HG02973 (cell line): Measurements from ENCODE around the gene SNRNP27.
"Not testable (repeated sequence)": the region's sequence is repeated elsewhere in the genome, so short reads cannot be mapped to it uniquely, and the experiment has no call there.

Source experiments
- ATAC-seq: cut with Tn5 transposase; IDR thresholded peaks from one replicate; pipeline ENCODE4 v1.9.1; 2021; ENCODE audit warnings: moderate library complexity; ENCODE audit not compliant: unreplicated experiment

The SNRNP27 gene

GRCh38 chr2:69893684-69894551, at the start of gene SNRNP27:
Gene SNRNP27 (plus strand): TSS chr2:69893956. CDS start chr2:69893985, 29 bp downstream.
- peak; percentile 65 for ATAC-seq

GRCh38 chr2:69843993-69844392, 49.8 kb upstream of the SNRNP27 start:
- no peak for ATAC-seq

- ATAC-seq: no peak
These were observed 49.2 kb upstream of the SNRNP27 start for GRCh38 chr2:69844560-69844959.

GRCh38 chr2:69846182-69847067, 47.3 kb upstream of the SNRNP27 start:
- ATAC-seq: no peak

- ATAC-seq: no peak
These were observed 46.5 kb upstream of the SNRNP27 start for GRCh38 chr2:69847068-69847828.

- no peak for ATAC-seq
These were observed 45.5 kb upstream of the SNRNP27 start for GRCh38 chr2:69848186-69848790.

GRCh38 chr2:69858261-69858660, 35.5 kb upstream of the SNRNP27 start:
- ATAC-seq: no peak

GRCh38 chr2:69863298-69863697, 30.5 kb upstream of the SNRNP27 start:
- ATAC-seq: no peak

- ATAC-seq: no peak
These were observed 5.3 kb upstream of the SNRNP27 start for GRCh38 chr2:69888451-69888850.

GRCh38 chr2:69889302-69889701, 4.5 kb upstream of the SNRNP27 start:
- no peak for ATAC-seq

GRCh38 chr2:69890881-69891280, 2.9 kb upstream of the SNRNP27 start:
- ATAC-seq: no peak

- not testable (repeated sequence) for ATAC-seq
These were observed 825 bp upstream of the SNRNP27 start for GRCh38 chr2:69892838-69893424.

- not testable (repeated sequence) for ATAC-seq
These were observed 981 bp downstream of the SNRNP27 start for GRCh38 chr2:69894737-69895136.

GRCh38 chr2:69902213-69902922, 8.6 kb downstream of the SNRNP27 start:
- no peak for ATAC-seq

- no peak for ATAC-seq
These were observed 13.5 kb downstream of the SNRNP27 start for GRCh38 chr2:69907216-69907615.

GRCh38 chr2:69911985-69912563, 18.3 kb downstream of the SNRNP27 start:
- no peak for ATAC-seq

GRCh38 chr2:69914164-69914949, 20.6 kb downstream of the SNRNP27 start:
- peak; percentile 86 for ATAC-seq
